Measurements from ENCODE around the gene NOXRED1.

DNA sequence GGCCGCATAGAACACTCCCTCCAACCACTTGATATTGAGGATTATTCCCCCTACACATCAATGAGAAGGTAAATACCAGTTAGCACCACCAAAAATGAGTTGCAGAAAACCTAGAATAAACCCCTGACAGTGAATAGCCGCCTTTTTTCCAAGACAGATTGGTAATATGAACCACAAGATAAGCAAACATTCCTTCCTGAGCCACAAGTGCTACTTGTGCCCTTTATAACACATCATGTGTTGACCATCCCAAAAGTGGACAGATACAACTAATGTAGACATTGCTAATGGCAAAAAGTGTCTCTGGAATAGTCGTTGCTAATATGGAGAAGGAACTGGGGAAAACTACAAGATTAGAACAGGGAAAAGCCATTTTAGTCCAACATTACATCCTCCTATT is 17.2 kb downstream of the NOXRED1 start:
- no peak for TF ChIP-seq POLR2AphosphoS5 (IDR thresholded peaks at IDR 0.05; ENCODE audit: borderline replicate concordance, low read depth, low read length)
- TF ChIP-seq EZH2 (IDR thresholded peaks at IDR 0.05), result no peak
